ENCODE measurements around the gene MEGF11. TPM values are rescaled to one million over a fixed set of nuclear protein-coding genes. Genes with fewer than 3 reads are reported as not detected.

Gene MEGF11
- total and polyA plus RNA-seq, 8 donors = 2.6 to 17.4 (median 9.9) TPM; not detected in 1

DNA sequence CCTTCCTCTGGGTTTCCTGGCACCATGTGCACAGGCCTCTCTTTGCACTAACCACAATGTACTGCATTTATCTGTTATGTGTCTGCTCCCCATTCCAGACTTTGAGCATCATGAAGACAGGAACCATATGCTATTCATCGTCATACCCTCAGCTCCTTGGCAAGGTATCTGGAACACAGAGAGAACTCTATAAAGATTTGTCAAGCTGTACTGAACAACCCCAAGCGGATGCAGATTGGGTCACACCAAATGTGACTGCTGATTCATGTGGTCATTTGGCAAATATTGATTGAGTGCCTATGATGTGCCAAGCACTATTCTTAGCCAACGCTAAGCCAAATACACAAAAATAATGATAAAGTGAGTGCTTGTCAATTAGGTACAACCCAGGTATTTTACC, 7.5 kb upstream of the MEGF11 start:
- H3K4me1 ChIP-seq = no peaks in the 10 kb centered on the region
- ATAC-seq (peak; percentile 44), DNase-seq (no peak)
- H3K4me3 ChIP-seq = no peak overlapping the region
- no peaks in the 10 kb centered on the region for H3K9me3 ChIP-seq
- TF ChIP-seq, protein P1, sequence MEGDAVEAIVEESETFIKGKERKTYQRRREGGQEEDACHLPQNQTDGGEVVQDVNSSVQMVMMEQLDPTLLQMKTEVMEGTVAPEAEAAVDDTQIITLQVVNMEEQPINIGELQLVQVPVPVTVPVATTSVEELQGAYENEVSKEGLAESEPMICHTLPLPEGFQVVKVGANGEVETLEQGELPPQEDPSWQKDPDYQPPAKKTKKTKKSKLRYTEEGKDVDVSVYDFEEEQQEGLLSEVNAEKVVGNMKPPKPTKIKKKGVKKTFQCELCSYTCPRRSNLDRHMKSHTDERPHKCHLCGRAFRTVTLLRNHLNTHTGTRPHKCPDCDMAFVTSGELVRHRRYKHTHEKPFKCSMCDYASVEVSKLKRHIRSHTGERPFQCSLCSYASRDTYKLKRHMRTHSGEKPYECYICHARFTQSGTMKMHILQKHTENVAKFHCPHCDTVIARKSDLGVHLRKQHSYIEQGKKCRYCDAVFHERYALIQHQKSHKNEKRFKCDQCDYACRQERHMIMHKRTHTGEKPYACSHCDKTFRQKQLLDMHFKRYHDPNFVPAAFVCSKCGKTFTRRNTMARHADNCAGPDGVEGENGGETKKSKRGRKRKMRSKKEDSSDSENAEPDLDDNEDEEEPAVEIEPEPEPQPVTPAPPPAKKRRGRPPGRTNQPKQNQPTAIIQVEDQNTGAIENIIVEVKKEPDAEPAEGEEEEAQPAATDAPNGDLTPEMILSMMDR (IDR thresholded peaks at IDR 0.05) = no peak
- peaks cover 3 to 32% of the 10 kb centered on the region in 2 donors for H3K27me3 ChIP-seq
- intact Hi-C loops (cut with DNase I) = no loop called here
- no peak overlapping the region for H3K27ac ChIP-seq
- H3K36me3 ChIP-seq = no peaks in the 10 kb centered on the region

DNA sequence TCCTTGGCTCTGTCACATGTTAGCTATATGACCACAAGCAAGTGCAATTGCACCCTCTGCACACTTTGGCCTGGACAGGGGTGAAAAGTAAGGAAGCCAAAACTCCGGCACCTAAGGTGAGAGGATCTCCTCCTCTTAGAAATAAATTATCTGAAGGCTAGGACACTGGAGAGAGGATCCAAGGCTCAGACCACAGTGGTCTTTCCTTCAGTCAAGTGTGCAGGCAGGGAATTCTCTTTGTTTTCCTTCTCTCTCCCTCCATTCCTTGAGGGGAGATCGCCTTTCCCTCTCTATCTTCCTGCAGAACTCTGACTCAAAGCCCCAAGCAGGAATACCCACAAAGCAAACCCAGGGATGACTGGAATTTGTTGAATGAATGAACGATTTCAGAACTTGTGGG, 3.1 kb upstream of the MEGF11 start:
- Histone ChIP-seq H3K36me3 (no peaks in the 10 kb centered on the region), H3K27me3 (peaks cover 42 to 64% of the 10 kb centered on the region in 2 donors), H3K4me1 (peaks cover 15 to 31% of the 10 kb centered on the region in 2 donors), H3K9me3 (no peaks in the 10 kb centered on the region), H3K27ac (no peak overlapping the region), H3K4me3 (no peak overlapping the region)
- no peak for ATAC-seq
- no peak for DNase-seq
- TF ChIP-seq, protein P1 (IDR thresholded peaks at IDR 0.05) = no peak
- intact Hi-C loops (cut with DNase I) = no loop called here

GRCh38 chr15:66254951-66255676, 1.6 kb upstream of the MEGF11 start:
- peaks cover 44 to 80% of the 10 kb centered on the region in 2 donors for H3K27me3 ChIP-seq
- no peaks in the 10 kb centered on the region for H3K36me3 ChIP-seq
- ATAC-seq = no peak
- H3K27ac ChIP-seq = no peak overlapping the region
- intact Hi-C loops (cut with DNase I) = no loop called here
- H3K4me1 ChIP-seq = peaks cover 15 to 33% of the 10 kb centered on the region in 2 donors
- H3K9me3 ChIP-seq = no peaks in the 10 kb centered on the region
- TF ChIP-seq, protein P1 (IDR thresholded peaks at IDR 0.05) = no peak
- DNase-seq = no peak
- H3K4me3 ChIP-seq = no peak overlapping the region

GRCh38 chr15:66254089-66254950, 770 bp upstream of the MEGF11 start:
- Histone ChIP-seq H3K27me3 (peaks cover 44 to 88% of the 10 kb centered on the region in 2 donors), H3K36me3 (no peaks in the 10 kb centered on the region), H3K4me3 (peak overlapping the region; percentile 39 to 41), H3K9me3 (no peaks in the 10 kb centered on the region), H3K27ac (no peak overlapping the region), H3K4me1 (peaks cover 15 to 33% of the 10 kb centered on the region in 2 donors)
- intact Hi-C loops (cut with DNase I) = no loop called here
- DNase-seq (no peak), ATAC-seq (no peak)
- TF ChIP-seq, protein P1 (IDR thresholded peaks at IDR 0.05) = no peak

Data from left lung (tissue), 10 donors.